Trophoblast cell (in vitro differentiated cells and primary cell): ENCODE results near the gene ADAMTS9.

ENCODE experiments used
- DNase-seq, 2 donors: peaks; one replicate each; pipeline ENCODE4 v3.0.0-alpha.2; 2016
- H2AFZ ChIP-seq: 2 replicates; pipeline ENCODE4 v1.6.1; 2013; ENCODE audit warnings: low read length, moderate library complexity, mild to moderate bottlenecking; ENCODE audit not compliant: insufficient read depth, poor library complexity
- H2AK5ac ChIP-seq: 2 replicates; pipeline ENCODE4 v1.6.1; 2013; ENCODE audit warnings: mild to moderate bottlenecking, low read length
- H2BK120ac ChIP-seq: 2 replicates; pipeline ENCODE4 v1.6.1; 2013; ENCODE audit warnings: low read length, mild to moderate bottlenecking, moderate library complexity; ENCODE audit not compliant: insufficient read depth, poor library complexity
- H2BK12ac ChIP-seq: 2 replicates; pipeline ENCODE4 v1.6.1; 2013; ENCODE audit warnings: mild to moderate bottlenecking, low read length, moderate library complexity
- H2BK5ac ChIP-seq: 2 replicates; pipeline ENCODE4 v1.6.1; 2013; ENCODE audit warnings: low read length, low read depth, moderate library complexity, mild to moderate bottlenecking; ENCODE audit not compliant: poor library complexity
- H3K14ac ChIP-seq: 2 replicates; pipeline ENCODE4 v1.6.1; 2013; ENCODE audit warnings: mild to moderate bottlenecking, low read length
- H3K18ac ChIP-seq: 2 replicates; pipeline ENCODE4 v1.6.1; 2013; ENCODE audit warnings: mild to moderate bottlenecking, low read length
- H3K23ac ChIP-seq: 2 replicates; pipeline ENCODE4 v1.6.1; 2013; ENCODE audit warnings: low read length
- H3K27ac ChIP-seq: 2 replicates; pipeline ENCODE4 v1.5.1; 2013; ENCODE audit warnings: low read depth, mild to moderate bottlenecking, inconsistent platforms, low read length, moderate library complexity
- H3K27me3 ChIP-seq: 2 replicates; pipeline ENCODE4 v1.6.1; 2013; ENCODE audit warnings: inconsistent platforms, mild to moderate bottlenecking, low read length, moderate library complexity; ENCODE audit not compliant: insufficient read depth
- H3K36me3 ChIP-seq, 2 experiments: 1 replicate in 1 of 2; 2 replicates in 1 of 2; pipeline ENCODE4 v1.6.1; 2013; ENCODE audit warnings: low read length in 2 of 2, mild to moderate bottlenecking in 2 of 2, moderate library complexity in 1 of 2; ENCODE audit not compliant: insufficient read depth in 2 of 2, control insufficient read depth in 1 of 2
- H3K4ac ChIP-seq: 2 replicates; pipeline ENCODE4 v1.6.1; 2013; ENCODE audit warnings: low read depth, mild to moderate bottlenecking, low read length, moderate library complexity
- H3K4me1 ChIP-seq, 2 experiments: 1 replicate in 1 of 2; 2 replicates in 1 of 2; pipeline ENCODE4 v1.6.1; 2013; ENCODE audit warnings: low read length in 2 of 2, mild to moderate bottlenecking in 2 of 2, moderate library complexity in 1 of 2; ENCODE audit not compliant: insufficient read depth in 2 of 2, control insufficient read depth in 1 of 2
- H3K4me2 ChIP-seq: 2 replicates; pipeline ENCODE4 v1.6.1; 2013; ENCODE audit warnings: inconsistent platforms, mild to moderate bottlenecking, low read length, moderate library complexity
- H3K4me3 ChIP-seq: 2 replicates; pipeline ENCODE4 v1.5.1; 2013; ENCODE audit warnings: mild to moderate bottlenecking, low read depth, low read length, inconsistent platforms
- H3K79me1 ChIP-seq: one replicate; pipeline ENCODE4 v1.6.1; 2013; ENCODE audit warnings: low read length
- H3K79me2 ChIP-seq: 2 replicates; pipeline ENCODE4 v1.6.1; 2013; ENCODE audit warnings: low read length, mild to moderate bottlenecking; ENCODE audit not compliant: control insufficient read depth, insufficient read depth, poor library complexity
- H3K9ac ChIP-seq: 2 replicates; pipeline ENCODE4 v1.6.1; 2013; ENCODE audit warnings: mild to moderate bottlenecking, low read length
- H3K9me3 ChIP-seq: 2 replicates; pipeline ENCODE4 v1.6.1; 2013; ENCODE audit warnings: low read depth, mild to moderate bottlenecking, control low read depth, inconsistent platforms, low read length; ENCODE audit not compliant: insufficient read depth
- H4K12ac ChIP-seq: 2 replicates; pipeline ENCODE4 v1.6.1; 2013; ENCODE audit warnings: low read depth, mild to moderate bottlenecking, low read length, moderate library complexity
- H4K8ac ChIP-seq: 2 replicates; pipeline ENCODE4 v1.6.1; 2013; ENCODE audit warnings: low read depth, mild to moderate bottlenecking, low read length, moderate library complexity
- H4K91ac ChIP-seq: one replicate; pipeline ENCODE4 v1.6.1; 2013; ENCODE audit warnings: low read depth, mild to moderate bottlenecking, low read length, moderate library complexity
- WGBS: extraction: QIAGEN DNeasy Blood & Tissue Kit; methylation state at CpG from one replicate; pipeline ENCODE4 v1.1.7; 2013; ENCODE audit warnings: missing lambda C conversion rate; ENCODE audit not compliant: insufficient read length, insufficient coverage; ENCODE audit errors: extremely low coverage; 5-methylcytosine and 5-hydroxymethylcytosine counted together

Gene ADAMTS9

GRCh38 chr3:64691051-64691450 is 3.3 kb upstream of the ADAMTS9 start:
- H4K91ac ChIP-seq: no peak overlapping the region
- no peak overlapping the region for H3K18ac ChIP-seq
- no peak overlapping the region for H3K4me3 ChIP-seq
- no peak overlapping the region for H2BK5ac ChIP-seq
- H3K4me2 ChIP-seq: no peak overlapping the region
- H2BK12ac ChIP-seq: no peak overlapping the region
- no peak overlapping the region for H2AK5ac ChIP-seq
- no peaks in the 10 kb centered on the region for H3K36me3 ChIP-seq
- no peaks in the 10 kb centered on the region for H3K9me3 ChIP-seq
- H3K9ac ChIP-seq: no peak overlapping the region
- DNase-seq: peak; percentile 27 to 31
- WGBS: no CpG with 5 or more reads among the region's 3 CpGs
- H3K79me1 ChIP-seq: peaks cover 20% of the 10 kb centered on the region
- no peak overlapping the region for H2AFZ ChIP-seq
- H3K27ac ChIP-seq: no peak overlapping the region
- H3K4me1 ChIP-seq: peaks cover 0 to 7% of the 10 kb centered on the region in 2 experiments
- H3K23ac ChIP-seq: no peak overlapping the region
- H3K4ac ChIP-seq: no peak overlapping the region
- no peaks in the 10 kb centered on the region for H3K27me3 ChIP-seq
- H4K8ac ChIP-seq: no peak overlapping the region
- no peak overlapping the region for H3K14ac ChIP-seq
- no peak overlapping the region for H2BK120ac ChIP-seq
- no peak overlapping the region for H4K12ac ChIP-seq
- H3K79me2 ChIP-seq: peaks cover 11% of the 10 kb centered on the region

DNA sequence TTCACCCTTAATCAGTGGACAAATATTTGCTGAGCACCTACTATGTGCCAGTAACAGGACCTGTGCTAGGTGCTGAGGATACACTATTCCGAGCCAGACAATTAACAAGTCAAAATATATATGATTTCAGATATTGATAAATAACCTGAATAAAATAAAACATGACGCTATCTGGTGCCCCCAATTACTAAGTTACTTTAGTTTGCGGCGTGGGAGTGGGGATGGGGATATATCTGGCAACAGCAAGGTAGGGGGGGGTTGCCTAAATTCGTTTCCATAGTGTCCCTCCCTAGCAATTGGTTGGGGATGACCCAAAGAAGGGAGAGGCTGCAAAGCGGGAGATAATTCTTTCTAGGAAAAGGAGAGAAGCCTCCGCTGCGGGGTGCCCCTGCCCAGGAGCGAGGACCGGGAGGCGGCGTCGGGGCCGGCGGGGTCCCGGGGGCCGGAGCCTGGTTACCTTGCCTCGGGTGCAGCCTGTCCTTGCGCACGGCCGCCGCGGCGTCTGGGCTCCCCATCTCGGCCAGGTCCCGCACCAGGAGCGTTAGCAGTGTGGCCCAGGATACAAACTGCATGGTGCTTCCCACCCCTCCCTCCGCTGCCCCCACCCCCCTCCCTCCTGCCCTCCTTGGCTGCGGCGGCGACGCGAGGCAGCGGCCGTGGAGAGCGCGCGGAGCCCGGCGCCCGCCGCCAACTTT is 567 bp downstream of the ADAMTS9 start:
- H2BK120ac ChIP-seq: peak overlapping the region; percentile 74
- peaks cover 0 to 5% of the 10 kb centered on the region in 2 experiments for H3K36me3 ChIP-seq
- peak overlapping the region; percentile 83 for H3K18ac ChIP-seq
- peak overlapping the region; percentile 73 for H3K9ac ChIP-seq
- H3K9me3 ChIP-seq: no peaks in the 10 kb centered on the region
- peak overlapping the region; percentile 40 for H2AFZ ChIP-seq
- H3K79me1 ChIP-seq: peaks cover 30% of the 10 kb centered on the region
- H3K4me1 ChIP-seq: peaks cover 8 to 12% of the 10 kb centered on the region in 2 experiments
- peak overlapping the region; percentile 38 for H3K14ac ChIP-seq
- peak overlapping the region; percentile 75 for H2BK5ac ChIP-seq
- H3K27ac ChIP-seq: peak overlapping the region; percentile 96
- peaks cover 14% of the 10 kb centered on the region for H3K79me2 ChIP-seq
- no CpG with 5 or more reads among the region's 42 CpGs for WGBS
- peak overlapping the region; percentile 94 for H3K4me2 ChIP-seq
- H3K23ac ChIP-seq: no peak overlapping the region
- peak overlapping the region; percentile 55 for H4K8ac ChIP-seq
- peak overlapping the region; percentile 90 for H4K91ac ChIP-seq
- no peaks in the 10 kb centered on the region for H3K27me3 ChIP-seq
- peak overlapping the region; percentile 78 for H3K4ac ChIP-seq
- no peak overlapping the region for H2BK12ac ChIP-seq
- DNase-seq: no peak
- H3K4me3 ChIP-seq: peak overlapping the region; percentile 90
- H4K12ac ChIP-seq: no peak overlapping the region
- no peak overlapping the region for H2AK5ac ChIP-seq

- H3K18ac ChIP-seq: peak overlapping the region; percentile 79
- peak overlapping the region; percentile 6 for H3K14ac ChIP-seq
- peaks cover 30% of the 10 kb centered on the region for H3K79me1 ChIP-seq
- peak overlapping the region; percentile 5 for H2BK120ac ChIP-seq
- H3K9ac ChIP-seq: peak overlapping the region; percentile 70
- peak overlapping the region; percentile 16 for H3K4ac ChIP-seq
- no peaks in the 10 kb centered on the region for H3K9me3 ChIP-seq
- peak overlapping the region; percentile 30 for H4K91ac ChIP-seq
- H3K23ac ChIP-seq: no peak overlapping the region
- H4K12ac ChIP-seq: no peak overlapping the region
- H3K4me1 ChIP-seq: peaks cover 11 to 15% of the 10 kb centered on the region in 2 experiments
- peak in 1 of 2 donors; percentile 15 for DNase-seq
- H2BK12ac ChIP-seq: peak overlapping the region; percentile 2
- H3K27me3 ChIP-seq: no peaks in the 10 kb centered on the region
- peak overlapping the region; percentile 94 for H3K4me2 ChIP-seq
- peak overlapping the region; percentile 3 for H2AFZ ChIP-seq
- peaks cover 15% of the 10 kb centered on the region for H3K79me2 ChIP-seq
- peaks cover 0 to 5% of the 10 kb centered on the region in 2 experiments for H3K36me3 ChIP-seq
- peak overlapping the region; percentile 84 for H3K4me3 ChIP-seq
- WGBS: no CpG with 5 or more reads among the region's 31 CpGs
- peak overlapping the region; percentile 96 for H3K27ac ChIP-seq
- H4K8ac ChIP-seq: peak overlapping the region; percentile 74
- no peak overlapping the region for H2AK5ac ChIP-seq
- H2BK5ac ChIP-seq: peak overlapping the region; percentile 51
Measured at GRCh38 chr3:64686446-64686908, 1.3 kb downstream of the ADAMTS9 start.

DNA sequence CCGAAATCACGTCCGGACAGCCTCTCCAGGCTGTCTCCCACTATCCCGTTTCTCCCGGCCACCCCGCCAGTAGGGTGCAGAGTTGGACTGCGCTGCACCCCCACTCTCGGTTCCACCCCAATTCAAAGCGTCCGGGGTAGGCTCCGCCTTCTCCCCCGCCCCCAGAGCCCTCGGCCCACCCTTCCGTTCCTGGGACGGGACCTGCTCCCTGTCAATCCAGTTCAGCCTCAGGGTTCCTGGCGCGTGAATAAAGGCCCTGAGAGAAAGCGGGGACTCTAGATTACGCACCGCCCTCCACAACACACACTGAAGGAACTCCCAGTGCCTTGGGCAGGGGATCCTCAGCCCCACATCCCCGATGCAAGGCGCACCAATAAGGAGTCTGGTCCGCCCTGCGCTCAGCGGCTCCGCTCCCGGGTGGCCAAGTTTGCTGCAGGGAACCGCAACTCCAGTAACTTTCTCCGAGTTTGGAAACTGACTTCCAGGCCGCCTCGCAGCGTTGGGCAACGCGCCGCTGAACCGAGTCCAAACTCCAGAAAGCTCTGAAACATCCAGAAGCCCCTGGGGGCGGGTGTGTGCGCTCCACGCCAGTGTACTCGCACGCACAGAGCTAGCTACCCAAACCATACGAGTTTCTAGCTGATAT is 1.9 kb downstream of the ADAMTS9 start:
- no CpG with 5 or more reads among the region's 42 CpGs for WGBS

More for the DNA sequence above, 1.9 kb downstream of the ADAMTS9 start:
- Histone ChIP-seq H3K27ac (peak overlapping the region; percentile 96), H3K4me2 (peak overlapping the region; percentile 94), H3K79me1 (peaks cover 30% of the 10 kb centered on the region), H3K23ac (no peak overlapping the region), H4K91ac (peak overlapping the region; percentile 85), H3K36me3 (peaks cover 0 to 5% of the 10 kb centered on the region in 2 experiments), H3K27me3 (no peaks in the 10 kb centered on the region), H3K79me2 (peaks cover 15% of the 10 kb centered on the region), H3K4me3 (peak overlapping the region; percentile 84), H3K4me1 (peaks cover 11 to 13% of the 10 kb centered on the region in 2 experiments), H2BK5ac (peak overlapping the region; percentile 82), H3K9me3 (no peaks in the 10 kb centered on the region), H3K9ac (peak overlapping the region; percentile 84), H3K18ac (peak overlapping the region; percentile 93), H2AFZ (peak overlapping the region; percentile 44), H3K4ac (peak overlapping the region; percentile 16), H4K12ac (peak overlapping the region; percentile 17), H2BK12ac (peak overlapping the region; percentile 20), H2AK5ac (no peak overlapping the region), H2BK120ac (peak overlapping the region; percentile 34), H3K14ac (peak overlapping the region; percentile 36), H4K8ac (peak overlapping the region; percentile 74)
- peak in 1 of 2 donors; percentile 17 for DNase-seq
